Neural cell (in vitro differentiated cells): ENCODE measurements around the gene CBFA2T2. TPM values are rescaled to one million over a fixed set of nuclear protein-coding genes. Genes with fewer than 3 reads are reported as not detected.

Source experiments
- H2AFZ ChIP-seq: fragments of 200-600, 300-800 bp; sonication (generic), shearing (Covaris generic); 2 replicates; pipeline ENCODE4 v1.6.0; 2014; ENCODE audit warnings: low read depth, mild to moderate bottlenecking, antibody characterized with exemption, low read length, moderate library complexity
- H3F3A ChIP-seq: fragments of 200-600 bp; shearing (Covaris generic); 2 replicates; pipeline ENCODE4 v1.6.1; 2016; ENCODE audit warnings: mild to moderate bottlenecking, moderate library complexity, mixed read lengths, antibody characterized with exemption, low read length; ENCODE audit not compliant: insufficient read depth, poor library complexity, severe bottlenecking
- H3K27ac ChIP-seq: fragments of 200-600, 300-800 bp; sonication (generic), shearing (Covaris generic); 2 replicates; pipeline ENCODE4 v1.5.1; 2014; ENCODE audit warnings: mild to moderate bottlenecking, low read length, moderate library complexity
- H3K27me3 ChIP-seq: fragments of 300-800, 200-600 bp; sonication (generic), shearing (Covaris generic); 2 replicates; pipeline ENCODE4 v1.6.0; 2014; ENCODE audit warnings: mild to moderate bottlenecking, low read depth, low read length, moderate library complexity; ENCODE audit not compliant: insufficient read depth
- H3K36me3 ChIP-seq: fragments of 300-800, 200-600 bp; sonication (generic), shearing (Covaris generic); 2 replicates; pipeline ENCODE4 v1.5.1; 2014; ENCODE audit warnings: mild to moderate bottlenecking, antibody characterized with exemption, low read length, moderate library complexity; ENCODE audit not compliant: insufficient read depth
- H3K4me2 ChIP-seq: fragments of 300-800, 200-600 bp; sonication (generic), shearing (Covaris generic); 2 replicates; pipeline ENCODE4 v1.6.0; 2014; ENCODE audit warnings: mild to moderate bottlenecking, low read length
- H3K4me3 ChIP-seq: fragments of 300-800, 200-600 bp; sonication (generic), shearing (Covaris generic); 2 replicates; pipeline ENCODE4 v1.5.1; 2014; ENCODE audit warnings: mild to moderate bottlenecking, low read length, moderate library complexity
- H3K79me2 ChIP-seq: fragments of 200-600 bp; shearing (Covaris generic); replicated peaks from 2 replicates; pipeline ENCODE4 v1.6.0; 2014; ENCODE audit warnings: mild to moderate bottlenecking, low read length, moderate library complexity; ENCODE audit not compliant: insufficient read depth
- H3K9ac ChIP-seq: fragments of 300-800, 200-600 bp; sonication (generic), shearing (Covaris generic); 2 replicates; pipeline ENCODE4 v1.6.1; 2016; ENCODE audit warnings: mild to moderate bottlenecking, low read length, mixed read lengths
- H3K9me2 ChIP-seq: fragments of 200-600 bp; shearing (Covaris generic); 2 replicates; pipeline ENCODE4 v1.6.1; 2016; ENCODE audit warnings: mild to moderate bottlenecking, low read length, mixed read lengths; ENCODE audit not compliant: insufficient read depth
- H3K9me3 ChIP-seq: fragments of 200-600, 300-800 bp; sonication (generic), shearing (Covaris generic); 2 replicates; pipeline ENCODE4 v1.6.1; 2016; ENCODE audit warnings: mild to moderate bottlenecking, mixed run types, low read length, moderate library complexity, mixed read lengths
- H4K20me1 ChIP-seq: fragments of 200-600 bp; shearing (Covaris generic); 2 replicates; pipeline ENCODE4 v1.6.1; 2016; ENCODE audit warnings: mild to moderate bottlenecking, mixed run types; ENCODE audit not compliant: insufficient read depth
- CTCF ChIP-seq: fragments of 450-650 bp; IDR thresholded peaks from 2 replicates; pipeline ENCODE4 v1.5.1; 2014; ENCODE audit warnings: antibody characterized with exemption, mild to moderate bottlenecking, moderate library complexity; ENCODE audit not compliant: poor library complexity, severe bottlenecking
- EP300 ChIP-seq: fragments of 450-650 bp; conservative IDR thresholded peaks from 2 replicates; pipeline ENCODE4 v1.6.1; 2014; ENCODE audit warnings: antibody characterized with exemption, mild to moderate bottlenecking, moderate library complexity; ENCODE audit not compliant: poor library complexity, severe bottlenecking
- EZH2 ChIP-seq: fragments of 200-600, 300-800 bp; shearing (Covaris generic), sonication (generic); IDR thresholded peaks from 2 replicates; pipeline ENCODE4 v1.6.1; 2014; ENCODE audit warnings: antibody characterized with exemption, low read length, borderline replicate concordance, mild to moderate bottlenecking; ENCODE audit not compliant: insufficient read depth, poor library complexity, severe bottlenecking
- MXI1 ChIP-seq: fragments of 450-650 bp; conservative IDR thresholded peaks from 2 replicates; pipeline ENCODE4 v1.6.1; 2014; ENCODE audit warnings: antibody characterized with exemption, mild to moderate bottlenecking; ENCODE audit not compliant: poor library complexity, severe bottlenecking
- POLR2AphosphoS5 ChIP-seq: IDR thresholded peaks from 2 replicates; pipeline ENCODE4 v1.6.1; 2012
- RAD21 ChIP-seq: fragments of 450-650 bp; conservative IDR thresholded peaks from 2 replicates; pipeline ENCODE4 v1.6.1; 2014; ENCODE audit warnings: antibody characterized with exemption, mild to moderate bottlenecking, moderate library complexity
- REST ChIP-seq: IDR thresholded peaks from 2 replicates; pipeline ENCODE4 v1.6.1; 2012; ENCODE audit warnings: borderline replicate concordance
- SMC3 ChIP-seq: fragments of 450-650 bp; conservative IDR thresholded peaks from 2 replicates; pipeline ENCODE4 v1.6.1; 2014; ENCODE audit warnings: antibody characterized with exemption, mild to moderate bottlenecking, moderate library complexity; ENCODE audit not compliant: poor library complexity
- TAF1 ChIP-seq: IDR thresholded peaks from 2 replicates; pipeline ENCODE4 v1.6.1; 2012; ENCODE audit warnings: low read depth
- polyA plus RNA-seq: library from polyadenylated mRNA; depleted of rRNA; stranded (reverse); fragments of >200 nt; gene quantifications from 2 replicates; pipeline ENCODE4 v1.2.3, GENCODE V29; 2014

The CBFA2T2 gene
- polyA plus RNA-seq, 1 donor from 2014 or later, result 15.9 TPM

- TF ChIP-seq REST (no peak), RAD21 (no peak), TAF1 (no peak), EP300 (no peak), EZH2 (no peak), POLR2AphosphoS5 (no peak), CTCF (no peak), SMC3 (no peak)
- Histone ChIP-seq H3K36me3 (no peaks in the 10 kb centered on the region), H3K79me2 (no peaks in the 10 kb centered on the region), H3K9ac (no peak overlapping the region), H2AFZ (no peak overlapping the region), H3F3A (no peaks in the 10 kb centered on the region), H3K27me3 (no peaks in the 10 kb centered on the region), H4K20me1 (no peaks in the 10 kb centered on the region), H3K9me3 (no peaks in the 10 kb centered on the region), H3K9me2 (no peaks in the 10 kb centered on the region), H3K4me2 (no peak overlapping the region), H3K27ac (no peak overlapping the region), H3K4me3 (no peak overlapping the region)
Measured at GRCh38 chr20:33626190-33626589, 136.3 kb downstream of the CBFA2T2 start.

- Histone ChIP-seq H2AFZ (no peak overlapping the region), H3F3A (no peaks in the 10 kb centered on the region), H4K20me1 (no peaks in the 10 kb centered on the region), H3K9ac (no peak overlapping the region), H3K27me3 (no peaks in the 10 kb centered on the region), H3K36me3 (no peaks in the 10 kb centered on the region), H3K4me3 (no peak overlapping the region), H3K79me2 (no peaks in the 10 kb centered on the region), H3K27ac (no peak overlapping the region), H3K9me2 (no peaks in the 10 kb centered on the region), H3K4me2 (no peak overlapping the region), H3K9me3 (no peaks in the 10 kb centered on the region)
- TF ChIP-seq EZH2 (no peak), TAF1 (no peak), EP300 (no peak), SMC3 (no peak), POLR2AphosphoS5 (no peak), MXI1 (no peak), RAD21 (no peak), REST (no peak), CTCF (no peak)
Measured at GRCh38 chr20:33627577-33628216, 137.8 kb downstream of the CBFA2T2 start.
